K562 (cell line): ENCODE data around the gene DDX51. TPM values are rescaled to one million over a fixed set of nuclear protein-coding genes. Genes with fewer than 3 reads are reported as not detected.
A peak's percentile ranks its signal among the peaks of the same experiment; 100 is the strongest.

ENCODE experiments used
- CHD4 ChIP-seq: fragments of 200-600 bp; sonication (generic); IDR thresholded peaks from 3 replicates; pipeline ENCODE4 v1.6.1; 2012; ENCODE audit warnings: low read depth, mild to moderate bottlenecking, mixed read lengths, low read length, inconsistent platforms; ENCODE audit not compliant: insufficient read depth, insufficient replicate concordance, poor library complexity, severe bottlenecking
- CREM ChIP-seq: IDR thresholded peaks from 2 replicates; pipeline ENCODE4 v1.6.1; 2014; ENCODE audit warnings: antibody characterized with exemption, low read depth
- DACH1 ChIP-seq: fragments of 450-650 bp; IDR thresholded peaks from 2 replicates; pipeline ENCODE4 v1.6.1; 2018; ENCODE audit not compliant: partially characterized antibody
- DPF2 ChIP-seq: fragments of 450-650 bp; IDR thresholded peaks from 2 replicates; pipeline ENCODE4 v1.6.1; 2016
- ELF2 ChIP-seq: fragments of 250-450 bp; sonication (Bioruptor Pico); IDR thresholded peaks from 2 replicates; pipeline ENCODE4 v1.5.0; 2021; ENCODE audit warnings: mild to moderate bottlenecking
- HDAC1 ChIP-seq, 2 experiments: fragments of 450-650 bp; IDR thresholded peaks; 2 replicates each; pipeline ENCODE4 v1.6.1; 2016 to 2017; ENCODE audit warnings: inconsistent platforms in 1 of 2, mild to moderate bottlenecking in 1 of 2, moderate library complexity in 1 of 2
- HOXB6 ChIP-seq: fragments of 250-450 bp; sonication (Bioruptor Pico); IDR thresholded peaks from 2 replicates; pipeline ENCODE4 v1.5.1; 2022; ENCODE audit warnings: mild to moderate bottlenecking, borderline replicate concordance
- ILK ChIP-seq: fragments of 450-650 bp; IDR thresholded peaks from 2 replicates; pipeline ENCODE4 v1.6.1; 2016; ENCODE audit warnings: missing genetic modification characterization, low read depth, mild to moderate bottlenecking, missing compliant biosample characterization, moderate library complexity, borderline replicate concordance
- MCM3 ChIP-seq: fragments of 450-650 bp; IDR thresholded peaks from 2 replicates; pipeline ENCODE4 v1.6.1; 2016
- NFIC ChIP-seq: fragments of 450-650 bp; IDR thresholded peaks from 2 replicates; pipeline ENCODE4 v1.6.1; 2017; ENCODE audit warnings: mild to moderate bottlenecking, inconsistent platforms
- PHB2 ChIP-seq: fragments of 450-650 bp; IDR thresholded peaks from 2 replicates; pipeline ENCODE4 v1.6.1; 2017; ENCODE audit warnings: low read depth
- PHTF2 ChIP-seq: fragments of 250-450 bp; sonication (Bioruptor Pico); IDR thresholded peaks from 2 replicates; pipeline ENCODE4 v1.5.0; 2021; ENCODE audit warnings: mild to moderate bottlenecking
- PML ChIP-seq: IDR thresholded peaks from 2 replicates; pipeline ENCODE4 v1.6.1; 2012; ENCODE audit warnings: low read length, inconsistent platforms
- RBM25 ChIP-seq: fragments of 200-400 bp; formaldehyde crosslinking; IDR thresholded peaks from 2 replicates; pipeline ENCODE4 v1.6.1; 2018; ENCODE audit warnings: low read length, low read depth, moderate library complexity; ENCODE audit not compliant: severe bottlenecking
- SMARCB1 ChIP-seq: IDR thresholded peaks from 2 replicates; pipeline ENCODE4 v1.6.1; 2011; ENCODE audit warnings: improper control_type of control experiment, low read depth; ENCODE audit not compliant: insufficient read length
- SRF ChIP-seq, 2 experiments: fragments of 250-450, 450-650 bp in 1 of 2; sonication (Bioruptor Pico) in 1 of 2; sonication (generic) in 1 of 2; formaldehyde crosslinking; IDR thresholded peaks; 2 replicates each; pipeline versions ENCODE4 v1.5.0 to v1.5.1; 2020 to 2022; ENCODE audit warnings: mild to moderate bottlenecking in 1 of 2, missing genetic modification reagents in 1 of 2
- TAF7 ChIP-seq: fragments of 450-650 bp; IDR thresholded peaks from 2 replicates; pipeline ENCODE4 v1.6.1; 2016; ENCODE audit warnings: missing genetic modification characterization, missing compliant biosample characterization
- XRCC5 ChIP-seq: fragments of 200-400 bp; formaldehyde crosslinking; IDR thresholded peaks from 2 replicates; pipeline ENCODE4 v1.6.1; 2017; ENCODE audit warnings: low read depth, mild to moderate bottlenecking, low read length
- ZC3H11A ChIP-seq: IDR thresholded peaks from 2 replicates; pipeline ENCODE4 v1.6.1; 2012; ENCODE audit warnings: low read depth, low read length, improper control_type of control experiment
- ZFX ChIP-seq: sonication (generic); formaldehyde crosslinking; IDR thresholded peaks from 2 replicates; pipeline ENCODE4 v1.8.0; 2022; ENCODE audit warnings: mild to moderate bottlenecking, missing genetic modification reagents, moderate library complexity
- ZNF586 ChIP-seq: fragments of 450-650 bp; formaldehyde crosslinking; conservative IDR thresholded peaks from 2 replicates; pipeline ENCODE4 v1.4.0; 2020; ENCODE audit warnings: mild to moderate bottlenecking, moderate library complexity
- ZNF644 ChIP-seq: fragments of 200-800 bp; sonication (Bioruptor generic); IDR thresholded peaks from 2 replicates; pipeline ENCODE4 v1.6.1; 2016; ENCODE audit warnings: low read depth, missing genetic modification characterization, missing compliant biosample characterization
- ZNF76 ChIP-seq: fragments of 250-450 bp; sonication (Bioruptor Pico); IDR thresholded peaks from 2 replicates; pipeline ENCODE4 v1.4.0; 2020; ENCODE audit warnings: mild to moderate bottlenecking, moderate library complexity, borderline replicate concordance
- ZNF830 ChIP-seq: fragments of 250-450 bp; sonication (Bioruptor Pico); IDR thresholded peaks from 2 replicates; pipeline ENCODE4 v1.5.0; 2021; ENCODE audit warnings: mild to moderate bottlenecking
- polyA plus RNA-seq, 8 experiments: library from polyadenylated mRNA; depleted of rRNA in 4 of 8; stranded (reverse) in 5 of 8; unstranded in 3 of 8; fragments of >200 nt; fragmentation: Nextera tagmentation in 2 of 8; fragmentation: Illumina TruSeq in 1 of 8; extraction: Ambion mirVana in 2 of 8; extraction: Trizol in 1 of 8; gene quantifications; 2 replicates each; pipeline versions ENCODE4 v1.2.1 to v1.2.3, GENCODE V29; 2011 to 2014; ENCODE audit warnings: inconsistent platforms in 1 of 8, missing spikeins in 1 of 8
- total RNA-seq, 7 experiments: library from RNA; depleted of rRNA in 6 of 7; stranded (reverse); fragments of >200 nt in 6 of 7; fragmentation: Illumina TruSeq in 2 of 7; extraction: Trizol in 2 of 7; gene quantifications; 2 replicates each; pipeline versions ENCODE4 v1.2.1 to v1.2.3, GENCODE V29; 2011 to 2021; ENCODE audit warnings: low replicate concordance in 1 of 7
- TF ChIP-seq, protein P1 (sequence below): IDR thresholded peaks from 3 replicates; pipeline ENCODE4 v1.6.1; 2011; ENCODE audit warnings: borderline replicate concordance, mild to moderate bottlenecking; ENCODE audit not compliant: insufficient read length, insufficient read depth
- TF ChIP-seq, protein P2 (sequence below): fragments of 450-650 bp; IDR thresholded peaks from 2 replicates; pipeline ENCODE4 v1.6.1; 2016; ENCODE audit warnings: missing biosample characterization, missing genetic modification characterization
- TF ChIP-seq, protein P3 (sequence below): fragments of 250-450 bp; sonication (Bioruptor Pico); IDR thresholded peaks from 2 replicates; pipeline ENCODE4 v1.4.0; 2020; ENCODE audit warnings: borderline replicate concordance

DDX51 gene
- total and polyA plus RNA-seq, 9 of the 15 experiments (the other 6 are each of a cell fraction or from before 2014, with no cell fraction given) = 1.1 to 35.9 (median 12.4) TPM

DNA sequence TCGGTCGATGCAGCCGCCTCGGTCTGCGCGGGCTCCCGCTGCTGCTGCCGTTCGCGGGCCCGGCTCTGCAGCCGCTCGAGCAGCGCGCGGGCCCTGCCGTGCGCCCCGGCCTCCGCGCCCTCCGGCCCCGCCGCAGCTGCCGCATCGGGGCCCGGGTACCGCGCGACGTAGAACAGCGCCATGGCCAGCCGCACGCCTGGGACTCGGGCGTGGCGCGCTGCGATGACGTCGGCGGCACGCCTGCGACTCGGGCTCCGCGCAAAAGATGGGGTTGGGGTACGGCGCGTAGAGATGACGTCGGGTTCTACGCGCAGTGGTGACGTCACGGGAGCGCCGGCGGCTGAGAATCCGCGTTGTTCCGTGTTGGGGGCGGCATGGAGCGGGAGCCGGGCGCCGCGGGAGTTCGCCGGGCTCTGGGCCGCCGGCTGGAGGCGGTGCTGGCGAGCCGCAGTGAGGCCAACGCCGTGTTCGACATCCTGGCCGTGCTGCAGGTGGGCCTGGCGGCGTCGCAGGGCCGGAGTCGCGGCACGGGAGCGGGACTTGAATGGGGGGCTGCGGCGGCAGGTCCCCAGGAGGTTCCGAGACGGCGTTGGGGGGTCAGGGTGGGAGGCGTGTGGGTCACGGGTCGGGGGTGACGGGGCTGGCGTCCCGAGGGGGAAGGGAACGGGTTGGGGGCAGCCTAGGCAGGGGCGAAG lies at the start of gene DDX51, which contains the start of gene NOC4L (continued):
- peak; percentile 89 for TF ChIP-seq ELF2 (CRISPR knock-in tag)
- TF ChIP-seq HOXB6 = no peak
- no peak for TF ChIP-seq MCM3
- TF ChIP-seq, protein P1, sequence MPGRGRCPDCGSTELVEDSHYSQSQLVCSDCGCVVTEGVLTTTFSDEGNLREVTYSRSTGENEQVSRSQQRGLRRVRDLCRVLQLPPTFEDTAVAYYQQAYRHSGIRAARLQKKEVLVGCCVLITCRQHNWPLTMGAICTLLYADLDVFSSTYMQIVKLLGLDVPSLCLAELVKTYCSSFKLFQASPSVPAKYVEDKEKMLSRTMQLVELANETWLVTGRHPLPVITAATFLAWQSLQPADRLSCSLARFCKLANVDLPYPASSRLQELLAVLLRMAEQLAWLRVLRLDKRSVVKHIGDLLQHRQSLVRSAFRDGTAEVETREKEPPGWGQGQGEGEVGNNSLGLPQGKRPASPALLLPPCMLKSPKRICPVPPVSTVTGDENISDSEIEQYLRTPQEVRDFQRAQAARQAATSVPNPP = no peak
- peak; percentile 22; the same call in 1 of the 2 replicates for TF ChIP-seq NFIC
- 0 out of 2 replicates have a peak, but pooled peaks have one; percentile 50 for TF ChIP-seq ZC3H11A
- peak; percentile 68 for TF ChIP-seq PML
- TF ChIP-seq XRCC5 = no peak
- peak; percentile 73 for TF ChIP-seq DACH1
- TF ChIP-seq DPF2 = no peak
- TF ChIP-seq CHD4 = no peak
- peak; percentile 36 to 98; a peak in 3 of 4 replicates for TF ChIP-seq HDAC1 (IDR thresholded peaks at IDR 0.05)
- TF ChIP-seq PHB2 = no peak
- no peak for TF ChIP-seq ILK (tag)
- TF ChIP-seq PHTF2 (CRISPR knock-in tag) = no peak
- no peak for TF ChIP-seq ZNF586 (CRISPR knock-in tag)
- peak; percentile 67 for TF ChIP-seq ZFX (CRISPR knock-in tag)
- no peak for TF ChIP-seq ZNF76 (CRISPR knock-in tag)
- no peak for TF ChIP-seq RBM25
- TF ChIP-seq, protein P2, sequence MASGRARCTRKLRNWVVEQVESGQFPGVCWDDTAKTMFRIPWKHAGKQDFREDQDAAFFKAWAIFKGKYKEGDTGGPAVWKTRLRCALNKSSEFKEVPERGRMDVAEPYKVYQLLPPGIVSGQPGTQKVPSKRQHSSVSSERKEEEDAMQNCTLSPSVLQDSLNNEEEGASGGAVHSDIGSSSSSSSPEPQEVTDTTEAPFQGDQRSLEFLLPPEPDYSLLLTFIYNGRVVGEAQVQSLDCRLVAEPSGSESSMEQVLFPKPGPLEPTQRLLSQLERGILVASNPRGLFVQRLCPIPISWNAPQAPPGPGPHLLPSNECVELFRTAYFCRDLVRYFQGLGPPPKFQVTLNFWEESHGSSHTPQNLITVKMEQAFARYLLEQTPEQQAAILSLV (tag) = no peak
- TF ChIP-seq CREM = peak; percentile 100
- TF ChIP-seq TAF7 (tag) = no peak
- TF ChIP-seq, protein P3, sequence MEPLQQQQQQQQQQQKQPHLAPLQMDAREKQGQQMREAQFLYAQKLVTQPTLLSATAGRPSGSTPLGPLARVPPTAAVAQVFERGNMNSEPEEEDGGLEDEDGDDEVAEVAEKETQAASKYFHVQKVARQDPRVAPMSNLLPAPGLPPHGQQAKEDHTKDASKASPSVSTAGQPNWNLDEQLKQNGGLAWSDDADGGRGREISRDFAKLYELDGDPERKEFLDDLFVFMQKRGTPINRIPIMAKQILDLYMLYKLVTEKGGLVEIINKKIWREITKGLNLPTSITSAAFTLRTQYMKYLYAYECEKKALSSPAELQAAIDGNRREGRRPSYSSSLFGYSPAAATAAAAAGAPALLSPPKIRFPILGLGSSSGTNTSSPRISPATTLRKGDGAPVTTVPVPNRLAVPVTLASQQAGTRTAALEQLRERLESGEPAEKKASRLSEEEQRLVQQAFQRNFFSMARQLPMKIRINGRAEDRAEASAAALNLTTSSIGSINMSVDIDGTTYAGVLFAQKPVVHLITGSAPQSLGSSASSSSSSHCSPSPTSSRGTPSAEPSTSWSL = no peak
- no peak for TF ChIP-seq ZNF830 (CRISPR knock-in tag)
- TF ChIP-seq ZNF644 (tag) = no peak
- peak in 1 of 2 experiments; percentile 75; a peak in 1 of 4 replicates for TF ChIP-seq SRF (CRISPR knock-in tag; IDR thresholded peaks at IDR 0.05)
- no peak for TF ChIP-seq SMARCB1
